Mesenchymal stem cell (in vitro differentiated cells and primary cell): ENCODE measurements around the gene LAMC2.
A peak's percentile ranks its signal among the peaks of the same experiment; 100 is the strongest.

Source experiments
- DNase-seq: peaks from one replicate; pipeline ENCODE4 v3.0.0-alpha.2; 2013
- H2AFZ ChIP-seq: one replicate; pipeline ENCODE4 v1.6.1; 2013; ENCODE audit warnings: low read depth, mild to moderate bottlenecking, control low read depth, inconsistent platforms, low read length, moderate library complexity
- H2AK5ac ChIP-seq: 2 replicates; pipeline ENCODE4 v1.6.1; 2013; ENCODE audit warnings: low read length, moderate library complexity, mild to moderate bottlenecking, inconsistent platforms; ENCODE audit not compliant: severe bottlenecking
- H2BK120ac ChIP-seq: one replicate; pipeline ENCODE4 v1.6.1; 2013; ENCODE audit warnings: low read depth, mild to moderate bottlenecking, inconsistent platforms, low read length, moderate library complexity
- H2BK12ac ChIP-seq, 2 experiments: one replicate each; pipeline ENCODE4 v1.6.1; 2013; ENCODE audit warnings: inconsistent platforms in 2 of 2, low read length in 2 of 2, mild to moderate bottlenecking in 2 of 2, moderate library complexity in 2 of 2, control low read depth in 1 of 2
- H2BK15ac ChIP-seq: one replicate; pipeline ENCODE4 v1.6.1; 2013; ENCODE audit warnings: mild to moderate bottlenecking, low read depth, inconsistent platforms; ENCODE audit not compliant: poor library complexity, severe bottlenecking
- H2BK5ac ChIP-seq: 2 replicates; pipeline ENCODE4 v1.6.1; 2013; ENCODE audit warnings: low read depth, mild to moderate bottlenecking, low read length, control low read depth, inconsistent platforms; ENCODE audit not compliant: poor library complexity, severe bottlenecking
- H3K14ac ChIP-seq, 2 experiments: one replicate each; pipeline ENCODE4 v1.6.1; 2013; ENCODE audit warnings: inconsistent platforms in 2 of 2, low read length in 2 of 2, control low read depth in 1 of 2, mild to moderate bottlenecking in 1 of 2, moderate library complexity in 1 of 2
- H3K18ac ChIP-seq, 2 experiments: one replicate each; pipeline ENCODE4 v1.6.1; 2013; ENCODE audit warnings: inconsistent platforms in 2 of 2, low read length in 2 of 2, control low read depth in 1 of 2, low read depth in 1 of 2, mild to moderate bottlenecking in 1 of 2
- H3K23ac ChIP-seq, 2 experiments: one replicate each; pipeline ENCODE4 v1.6.1; 2013; ENCODE audit warnings: inconsistent platforms in 2 of 2, low read length in 2 of 2, mild to moderate bottlenecking in 2 of 2, moderate library complexity in 2 of 2, control low read depth in 1 of 2
- H3K27ac ChIP-seq: 2 replicates; pipeline ENCODE4 v1.5.1; 2013; ENCODE audit warnings: mild to moderate bottlenecking, moderate library complexity, low read length, control low read depth, inconsistent platforms; ENCODE audit not compliant: poor library complexity, severe bottlenecking
- H3K27me3 ChIP-seq, 2 experiments: 2 replicates each; pipeline versions ENCODE4 v1.6.1 to v1.7.0; 2013; ENCODE audit warnings: low read length in 2 of 2, mild to moderate bottlenecking in 2 of 2, moderate library complexity in 2 of 2, control low read depth in 1 of 2, inconsistent platforms in 1 of 2; ENCODE audit not compliant: control insufficient read depth in 1 of 2, insufficient read depth in 1 of 2
- H3K36me3 ChIP-seq, 2 experiments: 2 replicates each; pipeline versions ENCODE4 v1.6.1 to v1.7.0; 2013; ENCODE audit warnings: low read length in 2 of 2, control low read depth in 1 of 2, inconsistent platforms in 1 of 2, low read depth in 1 of 2, mild to moderate bottlenecking in 1 of 2; ENCODE audit not compliant: insufficient read depth in 2 of 2, control insufficient read depth in 1 of 2
- H3K4ac ChIP-seq, 2 experiments: one replicate each; pipeline ENCODE4 v1.6.1; 2013; ENCODE audit warnings: inconsistent platforms in 2 of 2, low read length in 2 of 2, mild to moderate bottlenecking in 2 of 2, moderate library complexity in 2 of 2, control low read depth in 1 of 2, low read depth in 1 of 2
- H3K4me1 ChIP-seq: 2 replicates; pipeline ENCODE4 v1.6.1; 2013; ENCODE audit warnings: low read depth, low read length, control low read depth; ENCODE audit not compliant: control insufficient read depth, insufficient read depth
- H3K4me2 ChIP-seq: 2 replicates; pipeline ENCODE4 v1.6.1; 2013; ENCODE audit warnings: low read length, mild to moderate bottlenecking, inconsistent platforms; ENCODE audit not compliant: poor library complexity, severe bottlenecking
- H3K4me3 ChIP-seq, 2 experiments: 2 replicates each; pipeline versions ENCODE4 v1.5.1 to v1.7.0; 2013; ENCODE audit warnings: low read length in 2 of 2, mild to moderate bottlenecking in 2 of 2, control low read depth in 1 of 2, low read depth in 1 of 2; ENCODE audit not compliant: insufficient read depth in 1 of 2
- H3K79me1 ChIP-seq: replicated peaks from 2 replicates; pipeline ENCODE4 v1.6.1; 2013; ENCODE audit warnings: mild to moderate bottlenecking, control low read depth, low read length, inconsistent platforms; ENCODE audit not compliant: poor library complexity, severe bottlenecking
- H3K9ac ChIP-seq: 2 replicates; pipeline ENCODE4 v1.7.0; 2013; ENCODE audit warnings: mild to moderate bottlenecking, low read length, moderate library complexity
- H3K9me3 ChIP-seq: 2 replicates; pipeline ENCODE4 v1.7.0; 2013; ENCODE audit warnings: mild to moderate bottlenecking, low read length; ENCODE audit not compliant: control insufficient read depth
- H4K8ac ChIP-seq: one replicate; pipeline ENCODE4 v1.6.1; 2013; ENCODE audit warnings: inconsistent platforms, mild to moderate bottlenecking, low read length, moderate library complexity
- H4K91ac ChIP-seq: one replicate; pipeline ENCODE4 v1.6.1; 2013; ENCODE audit warnings: mild to moderate bottlenecking, low read length, inconsistent platforms
- WGBS: methylation state at CpG from one replicate; pipeline ENCODE4 v1.1.7; 2013; ENCODE audit warnings: mixed read lengths; 5-methylcytosine and 5-hydroxymethylcytosine counted together

The LAMC2 gene

DNA sequence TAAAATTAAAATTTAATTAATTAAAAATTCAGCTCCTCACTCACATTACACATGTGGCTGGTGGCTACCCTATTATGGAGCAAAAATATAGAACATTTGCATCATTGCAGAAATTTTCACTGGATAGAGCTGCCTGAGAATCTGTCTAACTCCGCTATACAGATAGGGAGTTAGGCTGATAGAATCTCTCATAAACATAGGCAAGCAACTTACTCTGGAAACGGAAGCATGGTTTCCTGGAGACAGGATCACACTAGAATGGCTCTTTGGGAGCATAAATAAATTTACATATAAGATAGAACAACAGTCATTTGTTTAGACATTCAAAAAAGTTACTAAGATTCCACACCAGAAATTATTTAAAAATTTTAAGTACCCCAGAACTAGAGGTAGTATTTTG is 12.2 kb upstream of the LAMC2 start:
- H3K27me3 ChIP-seq, result no peaks in the 10 kb centered on the region
- H2AFZ ChIP-seq, result no peak overlapping the region
- H2BK5ac ChIP-seq, result no peak overlapping the region
- H3K4me1 ChIP-seq, result no peaks in the 10 kb centered on the region
- H3K9ac ChIP-seq, result no peak overlapping the region
- no peak overlapping the region for H3K18ac ChIP-seq
- no peaks in the 10 kb centered on the region for H3K79me1 ChIP-seq
- H2BK12ac ChIP-seq, result no peak overlapping the region
- H3K23ac ChIP-seq, result no peak overlapping the region
- no peak overlapping the region for H3K4me2 ChIP-seq
- H3K4me3 ChIP-seq, result no peak overlapping the region
- no peak overlapping the region for H3K27ac ChIP-seq
- no peak overlapping the region for H2BK15ac ChIP-seq
- DNase-seq, result no peak
- H3K4ac ChIP-seq, result no peak overlapping the region
- WGBS, result 88% methylated on average over 1 of the region's 2 CpGs
- no peak overlapping the region for H4K91ac ChIP-seq
- no peak overlapping the region for H4K8ac ChIP-seq
- H3K9me3 ChIP-seq, result no peaks in the 10 kb centered on the region
- no peak overlapping the region for H2AK5ac ChIP-seq
- no peak overlapping the region for H2BK120ac ChIP-seq
- H3K14ac ChIP-seq, result no peak overlapping the region
- H3K36me3 ChIP-seq, result no peaks in the 10 kb centered on the region

DNA sequence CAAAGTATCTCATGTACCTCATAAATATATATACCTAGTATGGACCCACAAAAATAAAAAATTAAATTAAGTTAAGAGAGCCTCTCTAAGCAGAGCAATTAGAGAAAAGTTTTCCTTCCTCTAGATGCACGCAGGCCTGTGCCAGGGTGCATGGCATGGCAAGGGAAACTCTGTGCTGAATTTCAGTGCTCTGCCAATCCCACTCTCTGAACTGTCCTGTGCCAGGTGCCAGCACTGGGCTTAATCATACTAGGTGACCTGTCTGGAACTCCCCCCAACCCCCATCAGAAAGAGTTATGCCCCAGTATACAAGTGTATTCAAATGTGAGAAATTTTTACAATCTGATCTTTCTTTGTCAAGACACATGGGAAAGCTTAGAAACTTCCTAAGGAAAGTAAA is 10.4 kb upstream of the LAMC2 start:
- no peak overlapping the region for H2BK120ac ChIP-seq
- H3K4me1 ChIP-seq, result no peaks in the 10 kb centered on the region
- no peak overlapping the region for H4K8ac ChIP-seq
- no peak overlapping the region for H2AFZ ChIP-seq
- H4K91ac ChIP-seq, result peak overlapping the region; percentile 39
- whole genome bisulfite sequencing, result 96% methylated on average over 1 of the region's 1 CpG
- H2BK12ac ChIP-seq, result no peak overlapping the region
- H3K4ac ChIP-seq, result no peak overlapping the region
- no peak overlapping the region for H3K18ac ChIP-seq
- no peak overlapping the region for H3K14ac ChIP-seq
- no peak overlapping the region for H3K27ac ChIP-seq
- H3K4me2 ChIP-seq, result no peak overlapping the region
- no peak overlapping the region for H2BK15ac ChIP-seq
- H3K27me3 ChIP-seq, result no peaks in the 10 kb centered on the region
- no peak overlapping the region for H3K9ac ChIP-seq
- no peak for DNase-seq
- H3K4me3 ChIP-seq, result no peak overlapping the region
- H3K36me3 ChIP-seq, result no peaks in the 10 kb centered on the region
- no peaks in the 10 kb centered on the region for H3K79me1 ChIP-seq
- H3K23ac ChIP-seq, result no peak overlapping the region
- H2AK5ac ChIP-seq, result no peak overlapping the region
- no peak overlapping the region for H2BK5ac ChIP-seq
- no peaks in the 10 kb centered on the region for H3K9me3 ChIP-seq

DNA sequence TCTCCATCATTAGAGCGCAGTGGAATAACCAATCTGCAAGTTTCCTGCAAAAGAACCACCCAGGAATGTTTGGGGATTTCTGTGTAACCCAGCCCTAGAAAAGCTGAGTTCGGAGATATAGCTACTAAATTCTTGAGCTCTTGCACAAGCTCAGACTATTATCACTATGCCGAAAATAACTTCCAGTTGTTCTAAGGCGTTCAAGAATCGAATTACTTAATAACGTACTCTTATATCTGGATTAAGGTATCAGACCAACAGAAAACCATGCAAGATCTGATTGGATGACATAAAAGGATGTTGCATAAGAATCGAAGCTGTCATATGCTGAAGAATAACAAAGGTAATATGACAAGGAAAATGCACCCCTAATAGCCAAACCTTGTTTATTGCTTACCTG is 7.5 kb upstream of the LAMC2 start:
- Histone ChIP-seq H3K27me3 (no peaks in the 10 kb centered on the region), H3K18ac (no peak overlapping the region), H3K4ac (no peak overlapping the region), H3K23ac (no peak overlapping the region), H4K91ac (no peak overlapping the region), H3K9me3 (no peaks in the 10 kb centered on the region), H2BK15ac (no peak overlapping the region), H2AFZ (no peak overlapping the region), H3K14ac (no peak overlapping the region), H3K36me3 (no peaks in the 10 kb centered on the region), H2AK5ac (no peak overlapping the region), H2BK12ac (no peak overlapping the region), H2BK120ac (no peak overlapping the region), H3K9ac (no peak overlapping the region), H3K79me1 (no peaks in the 10 kb centered on the region), H2BK5ac (no peak overlapping the region), H3K4me1 (no peaks in the 10 kb centered on the region), H4K8ac (no peak overlapping the region), H3K27ac (no peak overlapping the region), H3K4me3 (no peak overlapping the region), H3K4me2 (no peak overlapping the region)
- DNase-seq, result no peak
- 92% methylated on average over 7 of the region's 7 CpGs for WGBS

DNA sequence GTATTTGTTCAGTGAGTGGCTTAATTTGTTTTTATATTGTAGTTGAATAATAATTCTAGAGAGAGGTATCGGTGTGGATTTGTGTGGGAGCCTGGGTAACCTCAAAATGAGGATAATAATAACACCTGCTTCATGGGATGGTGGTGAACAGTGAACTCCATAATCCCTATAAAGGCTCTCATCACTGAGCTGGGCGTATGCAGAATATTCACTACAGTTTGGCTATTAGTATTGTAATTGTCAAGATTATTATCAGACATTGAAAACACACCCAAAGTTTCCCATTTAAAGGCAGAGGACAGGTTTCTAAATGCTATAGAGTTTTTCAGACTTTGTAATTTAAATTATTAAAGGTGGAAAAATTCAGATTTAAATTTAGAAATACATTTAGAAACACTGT is 7.0 kb upstream of the LAMC2 start:
- Histone ChIP-seq H3K23ac (no peak overlapping the region), H2BK12ac (no peak overlapping the region), H2AK5ac (no peak overlapping the region), H2BK120ac (no peak overlapping the region), H2BK5ac (no peak overlapping the region), H2AFZ (no peak overlapping the region), H3K4me2 (no peak overlapping the region), H3K36me3 (no peaks in the 10 kb centered on the region), H3K9me3 (no peaks in the 10 kb centered on the region), H3K4me1 (no peaks in the 10 kb centered on the region), H4K91ac (no peak overlapping the region), H3K14ac (no peak overlapping the region), H3K27ac (no peak overlapping the region), H3K4ac (no peak overlapping the region), H4K8ac (no peak overlapping the region), H3K18ac (no peak overlapping the region), H3K4me3 (no peak overlapping the region), H3K79me1 (no peaks in the 10 kb centered on the region), H3K27me3 (no peaks in the 10 kb centered on the region), H3K9ac (no peak overlapping the region), H2BK15ac (no peak overlapping the region)
- DNase-seq, result no peak
- 100% methylated on average over 1 of the region's 2 CpGs for WGBS
